ENCODE measurements around the gene CARM1. TPM values are rescaled to one million over a fixed set of nuclear protein-coding genes. Genes with fewer than 3 reads are reported as not detected.

CARM1 gene
- total RNA-seq, 1 donor from 2014 or later, result 86.0 TPM

GRCh38 chr19:10907925-10908324, 36.6 kb downstream of the CARM1 start:
- no peaks in the 10 kb centered on the region for H3K27me3 Mint-ChIP-seq
- H3K4me3 Mint-ChIP-seq (ENCODE audit: low read depth), result no peak overlapping the region
- no peak overlapping the region for H3K27ac Mint-ChIP-seq
- no peaks in the 10 kb centered on the region for H3K4me1 Mint-ChIP-seq (ENCODE audit: low read depth)
- no peak for DNase-seq (ENCODE audit: low spot score, unreplicated experiment)
- TF ChIP-seq CTCF (IDR thresholded peaks at IDR 0.05; ENCODE audit: unreplicated experiment), result no peak
- H3K9me3 Mint-ChIP-seq (ENCODE audit: low read depth), result peaks cover 3% of the 10 kb centered on the region
- H3K36me3 Mint-ChIP-seq (ENCODE audit: insufficient read depth), result peaks cover 12% of the 10 kb centered on the region

DNA sequence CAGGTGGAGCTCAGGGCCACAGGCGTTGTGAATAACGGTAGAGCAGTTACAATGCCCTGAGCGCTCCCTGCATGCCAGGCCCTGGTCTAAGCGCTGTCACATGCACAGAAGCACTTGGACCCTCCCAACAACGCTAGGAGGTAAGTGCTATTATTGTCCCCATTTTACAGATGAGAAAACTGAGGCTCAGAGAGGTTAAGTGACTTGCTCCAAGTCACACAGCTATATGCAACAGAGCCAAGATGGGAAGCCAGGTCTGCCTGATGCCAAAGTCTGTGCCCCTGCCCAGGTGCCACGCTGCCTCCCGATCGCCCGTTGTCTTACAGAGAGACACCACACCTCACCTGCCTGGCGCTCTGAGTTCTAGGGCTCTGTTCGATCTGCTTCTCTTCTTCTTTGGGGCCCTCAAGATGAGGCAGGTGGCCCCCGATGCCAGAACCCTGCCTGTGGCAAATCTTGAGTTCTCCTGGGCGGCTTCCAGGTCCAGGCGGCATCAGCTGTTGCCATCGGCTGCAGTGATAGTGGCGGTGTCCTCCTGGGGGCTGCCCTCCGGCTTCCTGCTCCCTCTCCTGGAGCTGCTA, 37.1 kb downstream of the CARM1 start:
- Mint-ChIP-seq H3K27ac (no peak overlapping the region), H3K36me3 (ENCODE audit: insufficient read depth) (peaks cover 9% of the 10 kb centered on the region), H3K27me3 (no peaks in the 10 kb centered on the region), H3K4me3 (ENCODE audit: low read depth) (no peak overlapping the region), H3K4me1 (ENCODE audit: low read depth) (no peaks in the 10 kb centered on the region), H3K9me3 (ENCODE audit: low read depth) (no peaks in the 10 kb centered on the region)
- TF ChIP-seq CTCF (IDR thresholded peaks at IDR 0.05; ENCODE audit: unreplicated experiment), result no peak
- DNase-seq (ENCODE audit: low spot score, unreplicated experiment), result no peak

DNA sequence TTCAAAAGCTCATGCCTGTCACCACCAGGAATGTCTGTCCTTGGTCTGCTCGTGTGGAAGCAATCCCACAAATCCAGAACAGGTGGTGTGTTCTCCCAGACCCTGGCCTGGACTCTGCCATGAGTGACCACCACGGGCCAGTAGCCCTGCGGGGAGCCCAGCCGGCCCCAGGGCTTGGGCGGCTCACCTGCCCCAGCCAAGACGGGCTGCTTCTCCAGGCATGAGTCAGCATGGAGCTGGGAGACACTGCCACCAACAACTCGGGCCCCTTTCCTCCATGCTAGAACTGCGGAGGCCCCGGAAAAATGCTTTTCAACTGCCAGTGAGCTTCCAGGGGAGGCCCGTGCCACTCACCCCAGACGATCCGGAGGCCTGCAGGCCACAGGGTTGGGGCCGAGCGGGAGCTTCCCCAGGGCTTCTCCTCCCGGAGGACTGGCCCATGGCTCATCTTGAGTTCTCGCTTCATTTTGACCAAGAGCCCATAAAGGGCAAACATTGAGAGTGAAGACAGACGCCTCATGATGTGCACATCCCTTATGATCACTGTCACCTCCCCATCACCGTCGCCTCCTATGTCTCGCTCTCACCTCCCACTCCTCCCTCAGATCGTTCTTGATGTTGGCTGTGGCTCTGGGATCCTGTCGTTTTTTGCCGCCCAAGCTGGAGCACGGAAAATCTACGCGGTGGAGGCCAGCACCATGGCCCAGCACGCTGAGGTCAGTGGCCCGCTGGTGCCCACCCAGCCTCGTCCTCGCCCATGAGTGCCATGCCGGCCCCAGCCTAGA, 40.4 kb downstream of the CARM1 start:
- peaks cover 7% of the 10 kb centered on the region for H3K36me3 Mint-ChIP-seq (ENCODE audit: insufficient read depth)
- TF ChIP-seq CTCF (IDR thresholded peaks at IDR 0.05; ENCODE audit: unreplicated experiment), result no peak
- no peaks in the 10 kb centered on the region for H3K27me3 Mint-ChIP-seq
- no peaks in the 10 kb centered on the region for H3K9me3 Mint-ChIP-seq (ENCODE audit: low read depth)
- DNase-seq (ENCODE audit: low spot score, unreplicated experiment), result no peak
- no peak overlapping the region for H3K4me3 Mint-ChIP-seq (ENCODE audit: low read depth)
- peak overlapping the region; percentile 60 for H3K27ac Mint-ChIP-seq
- no peaks in the 10 kb centered on the region for H3K4me1 Mint-ChIP-seq (ENCODE audit: low read depth)

DNA sequence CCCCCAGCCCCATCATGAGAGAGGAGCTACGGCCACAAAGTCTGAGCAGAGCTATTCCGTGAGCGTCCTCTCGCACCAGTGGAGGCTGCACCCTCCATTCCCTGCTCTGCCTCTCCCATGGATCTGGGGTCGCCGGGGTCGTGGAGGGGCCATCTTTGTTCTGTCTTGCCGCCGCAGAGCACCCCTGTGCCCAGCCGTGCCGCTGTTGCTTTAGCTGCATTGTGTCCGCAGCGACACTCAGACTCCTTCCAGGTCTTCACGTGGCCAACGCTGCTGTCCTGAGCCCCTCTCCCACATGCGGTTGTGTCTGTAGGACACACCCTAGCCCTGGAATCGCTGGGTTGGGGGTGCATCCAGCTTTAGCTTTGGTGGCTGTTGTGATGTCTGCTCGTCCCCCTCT, 41.3 kb downstream of the CARM1 start:
- no peak overlapping the region for H3K4me3 Mint-ChIP-seq (ENCODE audit: low read depth)
- no peak overlapping the region for H3K27ac Mint-ChIP-seq
- peaks cover 7% of the 10 kb centered on the region for H3K36me3 Mint-ChIP-seq (ENCODE audit: insufficient read depth)

More for the DNA sequence above, 41.3 kb downstream of the CARM1 start:
- H3K9me3 Mint-ChIP-seq (ENCODE audit: low read depth), result no peaks in the 10 kb centered on the region
- H3K4me1 Mint-ChIP-seq (ENCODE audit: low read depth), result no peaks in the 10 kb centered on the region
- no peaks in the 10 kb centered on the region for H3K27me3 Mint-ChIP-seq
- no peak for DNase-seq (ENCODE audit: low spot score, unreplicated experiment)
- no peak for TF ChIP-seq CTCF (IDR thresholded peaks at IDR 0.05; ENCODE audit: unreplicated experiment)

Measured in progenitor cell of endocrine pancreas (in vitro differentiated cells).